HG03432 (cell line): ENCODE data around the gene RBPJ.
"Not testable (repeated sequence)": the region's sequence is repeated elsewhere in the genome, so short reads cannot be mapped to it uniquely, and the experiment has no call there.

ENCODE experiments used
- ATAC-seq: cut with Tn5 transposase; IDR thresholded peaks from one replicate; pipeline ENCODE4 v1.9.1; 2021; ENCODE audit warnings: mild to moderate bottlenecking, moderate library complexity; ENCODE audit not compliant: unreplicated experiment

RBPJ gene

DNA sequence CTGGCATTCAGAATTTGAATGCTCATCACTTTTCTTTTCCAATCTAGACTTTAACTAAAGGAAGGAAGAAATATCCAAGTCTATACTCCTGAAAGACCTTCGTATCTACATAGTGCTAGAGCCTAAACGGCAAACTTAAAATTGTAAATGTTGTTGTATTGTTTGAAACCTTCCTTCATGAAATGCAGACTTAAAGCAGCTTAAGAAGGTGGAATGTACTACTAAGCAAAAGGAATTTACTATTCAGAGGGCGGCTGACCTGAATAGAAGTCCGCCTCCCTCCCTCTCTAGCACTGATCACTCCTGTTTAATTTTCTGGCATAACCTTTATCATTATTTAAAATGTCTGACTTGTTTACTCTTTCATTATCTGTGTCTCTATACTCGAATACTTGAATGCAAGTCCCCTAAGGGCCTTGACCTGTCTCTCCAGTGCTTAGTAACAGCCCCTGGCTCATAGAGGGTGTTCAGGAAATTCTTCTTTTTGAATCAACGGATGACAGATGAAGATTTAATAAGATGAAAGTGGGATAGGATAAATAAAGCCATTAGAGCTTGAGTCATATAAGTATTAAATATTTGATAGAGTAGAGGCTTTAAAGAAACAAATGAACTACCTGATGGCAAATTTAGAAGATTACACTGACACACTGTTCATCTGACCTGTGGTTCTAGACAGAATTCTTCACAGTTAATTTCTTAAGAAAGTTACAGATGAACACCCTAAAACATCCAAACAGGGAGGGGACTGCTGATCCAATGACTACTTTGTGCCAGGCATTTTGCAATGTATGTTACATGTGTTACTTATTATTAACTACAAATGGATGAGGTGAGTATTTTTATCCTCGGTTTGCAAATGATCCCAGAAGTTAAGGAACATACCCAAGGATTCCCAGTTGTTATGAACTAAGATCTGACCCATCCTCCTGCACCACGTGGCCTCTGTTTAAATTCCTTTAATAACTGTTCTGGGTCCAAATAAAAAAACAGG lies 20.2 kb upstream of the RBPJ start:
- ATAC-seq = no peak

DNA sequence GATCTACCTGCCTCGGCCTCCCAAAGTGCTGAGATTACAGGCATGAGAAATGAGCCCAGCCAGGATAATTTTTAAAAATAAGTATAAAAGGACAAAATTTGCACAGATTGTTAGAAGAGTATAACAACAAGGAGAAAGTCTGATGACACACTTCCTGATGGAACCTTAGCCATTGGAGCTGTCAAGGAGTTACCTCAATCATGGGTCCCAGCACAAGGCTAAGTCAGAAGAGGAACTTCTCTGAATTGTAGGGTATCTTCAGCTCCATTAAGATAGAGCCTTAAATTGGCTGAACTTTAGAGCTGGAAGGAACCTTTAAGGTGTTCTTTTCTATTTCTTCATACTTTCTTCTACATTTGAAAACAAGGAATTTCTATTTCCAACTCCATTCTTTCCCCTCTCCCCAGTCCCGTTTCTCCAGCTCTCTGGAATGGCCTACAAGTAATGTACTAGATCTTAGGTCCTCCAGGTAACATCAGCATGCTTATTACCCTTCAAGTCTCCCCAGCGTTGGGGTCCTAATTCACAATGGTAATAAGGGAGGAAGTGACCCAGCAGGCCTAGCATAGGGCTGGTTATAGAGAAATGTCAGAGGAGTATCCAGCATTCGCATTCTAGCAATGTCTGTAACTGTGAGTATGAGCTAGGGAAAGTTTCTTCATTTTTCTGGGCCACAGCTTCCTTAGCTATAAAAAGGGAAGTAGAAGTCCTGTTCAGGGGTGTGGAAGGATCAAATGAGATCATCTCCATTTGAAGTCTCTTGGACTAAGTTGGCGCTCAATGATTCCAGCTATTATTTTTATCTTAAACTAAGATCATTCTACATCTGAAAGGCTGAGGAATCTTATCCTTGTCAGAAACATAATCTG lies 18.5 kb upstream of the RBPJ start:
- ATAC-seq = no peak

DNA sequence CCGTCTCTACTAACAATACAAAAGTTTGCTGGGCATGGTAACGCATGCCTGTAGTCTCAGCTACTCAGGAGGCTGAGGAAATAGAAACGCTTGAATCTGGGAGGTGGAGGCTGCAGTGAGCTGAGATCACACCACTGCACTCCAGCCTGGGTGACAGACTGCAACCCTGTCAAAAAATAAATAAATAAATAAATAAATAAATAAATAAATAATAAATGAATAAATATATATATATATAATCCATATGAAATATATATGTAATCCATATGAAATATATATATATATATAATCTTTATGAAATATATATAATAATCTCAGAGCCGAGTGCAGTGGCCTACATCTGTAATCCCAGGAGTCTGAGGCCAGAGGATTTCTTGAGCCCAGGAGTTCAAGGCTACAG lies 17.8 kb upstream of the RBPJ start:
- ATAC-seq = no peak

DNA sequence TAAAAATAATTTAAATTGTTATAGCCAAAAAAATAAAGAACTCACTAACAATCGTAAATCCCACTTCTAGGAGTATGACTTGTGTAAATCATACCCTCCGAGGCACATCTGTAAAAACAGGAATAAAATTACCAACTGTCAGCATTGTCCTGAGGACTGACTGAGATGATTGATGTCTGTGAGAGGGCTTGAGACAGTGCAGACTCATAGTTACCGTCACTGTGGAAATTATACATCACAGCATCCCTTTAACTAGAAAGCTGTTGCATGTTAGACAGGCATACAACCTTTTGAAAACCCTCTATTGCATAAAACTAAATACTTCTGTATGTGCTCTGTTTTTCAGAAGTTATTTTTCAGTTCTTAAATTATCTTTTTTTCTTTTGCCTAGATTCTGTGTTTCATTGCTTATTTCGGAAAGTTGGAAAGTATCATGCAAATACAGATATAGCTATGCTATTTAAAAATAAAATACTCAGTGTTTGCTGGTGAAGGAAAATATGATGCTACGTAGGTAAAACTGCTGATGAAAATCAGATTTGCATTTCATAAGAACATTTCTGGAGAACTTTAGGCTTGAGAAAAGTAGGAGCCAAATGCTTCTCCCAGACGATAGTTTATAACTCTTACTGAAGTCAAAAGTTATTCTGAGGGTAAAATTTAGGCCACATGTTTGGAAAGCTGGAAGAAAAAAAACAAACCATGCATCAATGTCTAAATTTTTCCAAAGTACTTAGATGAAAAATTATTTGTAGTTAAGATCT lies 13.6 kb upstream of the RBPJ start:
- ATAC-seq = no peak

DNA sequence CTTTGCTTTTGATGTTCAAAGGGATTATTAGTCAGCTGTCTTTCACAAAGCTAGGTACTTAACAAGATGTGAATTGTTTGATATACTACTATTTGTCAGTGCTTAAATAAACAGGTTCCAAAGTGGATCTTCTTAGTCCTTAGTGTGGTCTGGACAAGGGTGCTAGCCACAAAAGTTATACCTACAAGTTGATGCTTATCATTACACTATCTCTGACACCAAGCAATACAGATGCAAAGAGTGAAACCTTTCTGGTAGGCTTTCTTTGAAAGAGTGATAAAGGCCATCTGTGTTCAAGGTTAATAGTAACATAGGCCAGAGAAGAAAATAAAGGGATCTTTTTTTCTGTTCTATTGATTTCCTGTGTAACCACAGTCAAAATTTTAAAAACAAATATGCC lies 12.2 kb upstream of the RBPJ start:
- peak; percentile 47 for ATAC-seq

DNA sequence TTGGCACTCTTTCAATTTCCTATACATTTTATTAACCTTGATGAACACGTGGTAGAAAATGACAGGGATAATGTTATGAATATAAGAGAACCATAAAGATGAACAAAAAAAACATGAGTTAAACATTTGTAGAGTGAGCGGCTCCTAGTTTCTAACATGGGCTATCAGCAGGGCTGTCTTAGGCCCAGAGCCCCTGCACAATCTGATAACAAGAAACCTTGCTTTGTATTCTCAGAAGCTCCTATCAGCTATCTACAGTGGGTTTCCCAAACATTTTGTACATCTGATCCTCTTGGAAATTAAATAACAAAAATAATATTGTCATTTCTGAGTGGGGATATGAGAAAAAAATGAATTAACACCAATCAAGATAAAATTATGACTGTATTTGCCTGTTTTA lies 10.6 kb upstream of the RBPJ start:
- no peak for ATAC-seq

DNA sequence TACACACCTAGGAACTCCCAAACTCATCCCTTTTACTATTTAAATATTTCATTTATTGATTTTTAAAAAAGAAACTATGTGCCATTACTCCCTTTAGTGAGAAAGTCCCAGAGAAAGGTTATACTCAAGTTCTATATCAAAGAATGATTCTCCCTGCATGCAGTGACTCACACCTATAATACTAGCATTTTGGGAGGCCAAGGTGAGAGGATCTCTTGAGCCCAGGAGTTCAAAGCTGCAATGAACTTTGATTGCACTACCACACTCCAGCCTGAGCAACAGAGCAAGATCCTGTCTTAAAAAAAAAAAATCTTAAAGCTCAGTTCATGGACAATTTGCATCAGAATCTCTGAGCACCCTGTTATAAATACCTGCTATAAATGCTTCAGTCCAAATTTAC lies 9.2 kb upstream of the RBPJ start:
- ATAC-seq = peak; percentile 3

DNA sequence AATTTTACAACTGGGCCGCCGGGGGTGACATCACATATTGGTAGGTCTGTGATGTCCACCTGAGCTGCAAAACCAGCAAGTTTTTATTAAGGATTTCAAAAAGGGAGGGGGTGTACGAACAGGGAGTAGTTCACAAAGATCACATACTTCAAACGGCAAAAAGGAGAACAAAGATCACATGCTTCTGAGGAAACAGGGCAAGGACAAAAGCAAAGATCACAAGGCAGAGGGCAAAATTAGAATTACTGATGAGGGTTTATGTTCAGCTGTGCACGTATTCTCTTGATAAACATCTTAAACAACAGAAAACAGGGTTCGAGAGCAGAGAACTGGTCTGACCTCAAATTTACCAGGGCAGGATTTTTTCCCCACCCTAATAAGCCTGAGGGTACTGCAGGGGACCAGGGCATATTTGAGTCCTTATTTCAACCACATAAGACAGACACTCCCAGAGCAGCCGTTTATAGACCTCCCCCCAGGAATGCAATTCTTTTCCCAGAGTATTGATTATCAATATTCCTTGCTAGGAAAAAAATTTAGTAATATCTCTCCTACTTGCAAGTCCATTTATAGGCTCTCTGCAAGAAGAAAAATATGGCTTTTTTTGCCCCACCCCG lies 5.4 kb upstream of the RBPJ start:
- ATAC-seq = not testable (repeated sequence)

DNA sequence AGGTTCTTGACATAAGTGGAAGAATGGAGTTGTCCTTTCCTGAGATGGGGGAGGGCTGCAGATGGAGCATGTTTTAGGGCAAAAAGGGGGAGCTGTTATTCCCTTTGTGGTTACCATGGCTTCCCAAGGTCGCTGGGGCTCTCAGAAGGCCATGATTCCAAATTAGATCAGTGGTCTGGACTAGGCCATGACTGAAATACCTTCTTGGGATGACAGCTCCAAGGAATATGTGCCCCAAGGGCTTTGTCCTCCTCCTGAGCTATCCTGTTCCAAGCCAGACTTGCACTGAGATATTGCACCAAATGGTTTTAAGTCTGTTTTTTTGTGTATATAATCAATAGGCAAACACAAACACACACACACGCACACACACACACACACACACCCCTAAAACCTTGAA lies 3.0 kb upstream of the RBPJ start:
- ATAC-seq = no peak

DNA sequence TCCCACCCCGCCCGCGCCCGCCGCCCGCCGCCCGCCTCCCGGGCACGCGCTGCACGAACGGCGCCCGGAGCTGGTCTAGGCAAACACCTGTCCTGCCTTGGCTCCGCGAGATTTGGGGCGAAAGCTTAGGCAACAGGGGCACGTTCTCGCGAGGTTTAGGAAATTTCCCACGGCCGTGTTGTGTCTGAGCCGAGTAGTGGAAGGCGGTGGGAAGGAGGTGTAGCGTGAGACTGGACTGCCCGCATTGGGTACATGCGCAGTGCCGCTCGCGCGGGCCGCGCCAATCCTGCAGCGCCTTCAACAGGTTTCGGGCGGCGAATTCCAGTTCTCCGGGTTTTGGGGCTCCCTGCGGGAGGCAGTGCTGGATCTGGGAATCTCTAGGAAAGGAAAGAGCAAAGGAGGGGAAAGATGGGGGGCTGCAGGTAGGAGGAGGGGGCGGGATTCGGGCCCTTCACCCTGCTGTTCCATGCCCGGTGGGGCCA lies 1.3 kb upstream of the RBPJ start:
- ATAC-seq = peak; percentile 69

DNA sequence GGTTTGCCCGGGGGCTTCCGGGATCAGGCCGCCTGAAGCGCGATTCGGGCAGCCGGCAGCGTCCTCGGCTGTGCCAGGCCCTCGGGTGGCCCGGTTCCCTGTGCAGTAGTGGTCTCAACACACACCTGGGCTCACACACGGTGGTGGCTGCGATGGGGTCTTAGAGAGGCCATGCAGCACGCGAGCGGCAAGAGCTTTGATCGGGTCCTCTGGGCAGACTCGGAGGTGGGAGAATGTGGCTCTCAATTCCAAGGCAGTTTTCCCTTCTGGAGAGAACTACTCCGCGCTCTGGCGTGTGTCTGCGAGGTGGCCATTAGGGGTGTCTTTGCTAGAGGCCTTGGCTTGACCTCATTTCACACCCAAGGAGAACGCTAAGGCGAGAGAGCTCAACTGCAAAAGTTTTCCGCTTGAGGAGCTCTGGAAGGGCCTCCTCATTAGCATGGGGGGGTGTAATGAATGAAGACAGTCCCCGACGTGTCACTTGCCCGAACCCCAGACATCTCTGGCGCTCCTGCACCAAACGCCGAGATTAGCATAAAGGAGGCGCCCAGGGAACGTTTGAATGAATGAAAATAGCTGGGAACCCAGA lies 771 bp upstream of the RBPJ start:
- ATAC-seq = peak; percentile 19

DNA sequence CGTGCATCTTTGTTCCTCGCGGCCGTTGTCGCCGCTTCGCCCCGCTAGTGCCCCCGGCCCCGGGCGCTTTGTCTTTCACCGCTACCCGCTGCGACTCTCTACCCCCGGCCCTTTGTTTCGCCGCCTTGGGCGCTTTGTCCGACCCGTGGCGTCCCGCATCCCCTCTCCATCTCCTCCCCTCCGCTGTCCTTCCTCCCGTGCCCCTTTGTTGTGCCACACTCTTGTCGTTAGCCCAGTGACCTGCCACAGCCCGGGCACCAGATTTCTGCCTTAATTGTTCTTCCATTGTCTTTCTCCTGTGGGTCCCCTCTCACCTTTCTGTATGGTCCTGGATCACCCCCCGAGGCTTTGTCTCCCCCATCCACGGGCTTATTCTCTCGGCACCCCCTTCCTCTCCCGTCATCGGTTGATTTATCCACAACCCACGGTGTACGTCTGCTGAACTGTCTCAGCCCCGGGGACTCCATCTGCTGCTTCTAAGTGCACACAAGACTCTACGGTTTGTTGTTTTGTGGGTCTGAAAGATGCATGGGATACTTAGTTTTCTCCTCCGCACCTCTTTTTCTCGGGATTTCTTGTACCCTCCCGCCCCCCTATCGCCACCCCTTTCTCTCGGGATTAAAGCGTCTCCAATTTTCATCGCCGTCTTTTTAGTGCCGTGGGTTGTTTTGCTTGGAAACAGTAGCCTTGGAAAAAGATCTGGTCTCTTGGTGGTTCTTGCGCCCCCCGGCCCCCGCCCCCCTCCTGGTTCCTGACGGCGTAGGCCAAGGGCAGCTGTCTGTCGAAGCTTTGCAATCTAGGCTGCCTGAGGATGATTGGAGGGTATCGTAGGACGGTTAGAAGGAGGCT lies 783 bp downstream of the RBPJ start:
- no peak for ATAC-seq

DNA sequence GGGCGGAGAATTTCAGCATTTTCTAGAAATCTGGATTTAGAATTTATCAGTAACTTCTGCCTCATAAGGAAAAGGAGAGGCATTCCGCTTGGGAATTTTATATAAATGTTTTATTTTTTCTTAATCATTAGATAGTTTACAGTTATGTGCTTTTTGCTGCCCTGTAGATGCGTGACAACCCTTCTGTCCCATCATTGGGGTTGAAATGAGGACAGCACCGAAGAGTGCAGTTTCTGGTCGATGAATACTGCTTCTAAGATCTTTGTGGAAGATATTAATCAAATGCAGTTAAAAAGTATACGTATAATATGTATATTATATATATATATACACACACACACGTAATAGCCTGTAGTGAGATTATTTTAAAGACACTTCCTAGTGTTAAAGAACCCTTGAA lies 1.5 kb downstream of the RBPJ start:
- no peak for ATAC-seq

DNA sequence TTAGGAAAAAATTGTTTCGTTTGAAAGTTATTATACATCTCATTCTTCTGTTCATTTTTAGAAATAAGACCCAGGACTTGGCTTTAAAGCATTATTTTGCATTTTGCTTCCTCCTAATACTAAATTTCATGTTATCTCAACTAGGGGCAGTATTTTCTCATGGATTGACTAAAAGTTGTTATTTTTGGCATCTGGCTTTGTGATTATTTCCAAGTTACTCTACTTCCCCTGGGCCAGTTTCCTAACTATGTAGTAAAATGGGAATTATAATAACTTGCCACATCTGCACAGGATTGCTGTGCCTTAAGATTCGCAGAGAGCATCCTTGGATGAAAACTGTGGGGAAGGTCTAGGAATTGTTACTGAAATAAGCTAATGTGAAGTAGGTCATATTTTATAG lies 3.0 kb downstream of the RBPJ start:
- ATAC-seq = no peak

DNA sequence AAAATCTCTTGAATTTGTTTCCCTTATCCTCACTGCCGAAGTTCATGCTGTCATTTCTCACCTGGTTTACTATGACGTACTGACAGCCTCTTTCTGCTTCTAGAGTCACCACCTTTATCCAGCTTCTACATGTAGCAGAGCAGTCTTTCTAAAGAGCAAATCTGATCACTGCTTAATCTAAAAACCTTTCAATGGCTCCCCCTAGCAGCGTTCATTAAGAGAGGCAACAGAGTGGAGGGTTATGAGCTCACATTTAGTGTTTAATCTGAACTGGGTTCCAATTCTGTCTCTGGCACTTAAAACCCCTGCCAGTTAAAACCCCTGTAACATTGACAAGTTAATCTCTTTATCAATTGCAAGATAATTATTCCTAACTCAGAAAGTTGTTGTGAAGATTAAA lies 4.4 kb downstream of the RBPJ start:
- peak; percentile 19 for ATAC-seq

DNA sequence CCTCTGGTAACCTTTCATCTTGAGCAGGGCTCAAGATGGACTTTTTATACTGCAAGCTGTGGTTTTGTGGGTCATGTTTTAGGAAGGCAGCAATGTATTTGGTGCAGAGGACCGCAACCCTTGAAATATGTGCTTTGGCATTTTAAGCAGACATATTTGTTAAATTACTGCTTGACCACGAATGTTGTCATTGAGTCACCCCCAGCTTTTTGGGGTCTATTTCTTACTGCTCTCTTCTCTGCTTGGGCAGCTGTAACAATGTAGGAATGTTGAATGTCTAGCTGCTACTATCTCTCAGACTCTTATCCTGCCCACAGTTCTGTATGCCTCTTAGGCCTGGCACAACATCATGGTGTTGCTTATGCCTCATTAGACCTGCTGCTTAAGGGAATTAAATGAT lies 6.0 kb downstream of the RBPJ start:
- ATAC-seq = no peak

DNA sequence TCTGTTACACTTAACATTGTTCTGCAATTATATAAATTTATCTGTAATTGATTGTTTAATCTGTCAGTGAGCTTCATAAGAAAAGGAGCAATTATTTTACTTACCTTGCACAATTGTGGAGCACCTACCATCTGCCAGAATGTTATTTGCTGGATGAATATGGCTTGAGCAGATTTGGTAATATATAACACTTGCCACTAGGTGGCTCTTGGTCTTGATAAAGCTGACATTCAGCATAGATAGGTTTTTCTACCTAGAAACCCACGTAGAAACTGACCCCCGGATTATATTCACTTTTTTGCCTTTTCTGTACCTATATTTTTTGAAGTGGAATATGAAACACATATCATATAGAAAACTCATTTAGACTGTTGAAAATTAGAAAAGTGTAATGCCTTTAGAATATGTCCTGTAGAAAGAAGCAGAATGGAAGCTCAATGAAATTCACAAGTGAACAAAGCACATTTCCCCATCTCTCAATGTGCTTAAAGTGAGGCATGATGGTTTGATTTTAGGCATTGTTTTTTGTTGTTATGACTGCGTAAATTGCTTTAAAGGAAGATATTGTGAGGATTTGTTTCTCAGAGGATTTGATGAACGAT lies 9.5 kb downstream of the RBPJ start:
- ATAC-seq = peak; percentile 86

DNA sequence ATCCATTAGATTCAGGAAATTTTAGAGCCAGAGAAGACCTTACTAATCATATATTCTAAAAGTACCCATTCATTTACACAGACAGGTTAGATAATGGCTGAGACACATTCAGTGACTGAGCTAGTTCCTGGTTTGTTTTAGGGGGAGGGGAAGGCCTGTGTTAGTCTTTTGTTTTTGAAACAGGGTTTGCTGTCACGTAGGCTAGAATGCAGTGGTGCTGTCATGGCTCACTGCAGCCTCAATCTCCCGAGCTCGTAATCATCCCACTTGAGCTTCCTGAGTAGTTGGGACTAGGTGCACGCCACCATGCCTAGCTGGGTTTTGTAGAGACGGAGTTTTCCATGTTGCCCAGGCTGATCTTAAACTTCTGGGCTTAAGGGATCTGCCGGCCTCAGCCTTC lies 10.1 kb downstream of the RBPJ start:
- no peak for ATAC-seq
